SK-N-SH (cell line): ENCODE data around the gene RNF187. TPM values are rescaled to one million over a fixed set of nuclear protein-coding genes. Genes with fewer than 3 reads are reported as not detected.

Experiments
- CTCF ChIA-PET: fragments of 300-600, 350-600 bp; formaldehyde crosslinking; extraction: SDS; loops from one replicate; lab custom pipeline; 2021; lab: Yijun Ruan, JAX
- POLR2A ChIA-PET: fragments of 350-600 bp; sonication (Branson Sonifier 250); formaldehyde crosslinking; extraction: SDS; loops from one replicate; lab custom pipeline; 2020; ENCODE audit warnings: antibody characterized with exemption, inconsistent platforms; lab: Yijun Ruan, JAX
- DNase-seq: peaks from one replicate; pipeline ENCODE4 v3.0.0; 2012
- H2AFZ ChIP-seq: fragments of 200-600 bp; sonication (generic); 2 replicates; pipeline ENCODE4 v1.8.1; 2016; ENCODE audit warnings: antibody characterized with exemption, mild to moderate bottlenecking, low read depth
- H3F3A ChIP-seq: fragments of 200-600 bp; sonication (generic); replicated peaks from 2 replicates; pipeline ENCODE3; 2016; ENCODE audit warnings: antibody characterized with exemption, mild to moderate bottlenecking; ENCODE audit not compliant: insufficient read depth
- H3K27ac ChIP-seq, 2 experiments: fragments of 200-500 bp in 1 of 2; fragments of 200-600 bp in 1 of 2; sonication (Bioruptor generic) in 1 of 2; sonication (generic), shearing (Covaris generic) in 1 of 2; 2 replicates each; pipeline versions ENCODE4 v1.5.1 to v1.6.1; 2014 to 2016; ENCODE audit warnings: low read depth in 2 of 2, inconsistent platforms in 1 of 2, low read length in 1 of 2, mild to moderate bottlenecking in 1 of 2, mixed read lengths in 1 of 2
- H3K27me3 ChIP-seq: fragments of 200-600 bp; sonication (generic), shearing (Covaris generic); 2 replicates; pipeline ENCODE4 v1.6.1; 2016; ENCODE audit warnings: mixed run types; ENCODE audit not compliant: insufficient read depth
- H3K36me3 ChIP-seq, 2 experiments: fragments of 200-500 bp in 1 of 2; fragments of 200-600 bp in 1 of 2; sonication (Bioruptor generic) in 1 of 2; sonication (generic) in 1 of 2; replicated peaks in 1 of 2; 2 replicates each; pipeline versions ENCODE3 to v1.5.1; 2014 to 2016; ENCODE audit warnings: low read length in 1 of 2, mild to moderate bottlenecking in 1 of 2; ENCODE audit not compliant: insufficient read depth in 2 of 2, control insufficient read depth in 1 of 2
- H3K4me1 ChIP-seq, 2 experiments: fragments of 200-500 bp in 1 of 2; fragments of 200-600 bp in 1 of 2; sonication (Bioruptor generic) in 1 of 2; sonication (generic), shearing (Covaris generic) in 1 of 2; 2 replicates each; pipeline versions ENCODE4 v1.5.1 to v1.6.1; 2014 to 2016; ENCODE audit warnings: low read depth in 1 of 2, low read length in 1 of 2, mixed run types in 1 of 2; ENCODE audit not compliant: insufficient read depth in 2 of 2, control insufficient read depth in 1 of 2
- H3K4me2 ChIP-seq: fragments of 200-600 bp; sonication (generic), shearing (Covaris generic); 2 replicates; pipeline ENCODE4 v1.6.1; 2017; ENCODE audit warnings: mixed run types
- H3K4me3 ChIP-seq, 2 experiments: fragments of 200-500 bp in 1 of 2; fragments of 200-600 bp in 1 of 2; sonication (Bioruptor generic) in 1 of 2; sonication (generic), shearing (Covaris generic) in 1 of 2; 2 replicates each; pipeline versions ENCODE4 v1.5.1 to v1.8.1; 2014 to 2016; ENCODE audit warnings: low read depth in 2 of 2, inconsistent platforms in 1 of 2, low read length in 1 of 2, mild to moderate bottlenecking in 1 of 2, mixed read lengths in 1 of 2, moderate library complexity in 1 of 2
- H3K79me2 ChIP-seq: fragments of 200-600 bp; sonication (generic); 2 replicates; pipeline ENCODE4 v1.8.1; 2017; ENCODE audit warnings: mild to moderate bottlenecking; ENCODE audit not compliant: insufficient read depth
- H3K9ac ChIP-seq: fragments of 200-600 bp; sonication (generic); 2 replicates; pipeline ENCODE4 v1.6.1; 2017; ENCODE audit warnings: mixed run types
- H3K9me2 ChIP-seq: fragments of 200-600 bp; sonication (generic); 2 replicates; pipeline ENCODE4 v1.6.1; 2017; ENCODE audit warnings: mixed run types
- H3K9me3 ChIP-seq: fragments of 200-600 bp; sonication (generic); 2 replicates; pipeline ENCODE4 v1.6.1; 2017; ENCODE audit warnings: mixed run types, mild to moderate bottlenecking, moderate library complexity
- H4K20me1 ChIP-seq: fragments of 200-600 bp; sonication (generic); 2 replicates; pipeline ENCODE4 v1.6.1; 2017; ENCODE audit warnings: mild to moderate bottlenecking, mixed run types; ENCODE audit not compliant: insufficient read depth
- FOXM1 ChIP-seq: IDR thresholded peaks from 2 replicates; pipeline ENCODE4 v1.4.0; 2012; ENCODE audit warnings: low read depth, mild to moderate bottlenecking
- NFIC ChIP-seq: IDR thresholded peaks from 2 replicates; pipeline ENCODE4 v1.4.0; 2012; ENCODE audit warnings: borderline replicate concordance
- NRF1 ChIP-seq: IDR thresholded peaks from 2 replicates; pipeline ENCODE4 v1.6.1; 2012; ENCODE audit warnings: low read depth, mild to moderate bottlenecking, low read length
- RAD21 ChIP-seq: IDR thresholded peaks from 2 replicates; pipeline ENCODE4 v1.6.1; 2012; ENCODE audit warnings: mild to moderate bottlenecking, low read length
- USF2 ChIP-seq: fragments of 150-350 bp; IDR thresholded peaks from 2 replicates; pipeline ENCODE4 v1.6.1; 2017; ENCODE audit warnings: antibody characterized with exemption, low read length, low read depth, borderline replicate concordance
- WGBS: methylation state at CpG from one replicate; pipeline ENCODE4 v1.1.6; 2017; ENCODE audit warnings: low lambda C conversion rate; 5-methylcytosine and 5-hydroxymethylcytosine counted together
- polyA plus RNA-seq, 3 experiments: library from polyadenylated mRNA; depleted of rRNA; stranded (reverse); fragments of >200 nt; gene quantifications; 2 replicates each; pipeline ENCODE4 v1.2.3, GENCODE V29; 2012
- small RNA-seq, 7 experiments: library from RNA; depleted of rRNA; stranded (forward); fragments of <200 nt; gene quantifications; one replicate each; pipeline ENCODE3, GENCODE V24; 2012

Gene RNF187
- polyA plus RNA-seq, 1 of the 3 experiments (the other 2 are of a cell fraction) = 71.1 TPM

GRCh38 chr1:228544921-228545591 is 57.9 kb downstream of the RNF187 start:
- 8% methylated on average over 4 of the region's 4 CpGs for WGBS
- Histone ChIP-seq H3K4me3 (no peak overlapping the region), H3K9me3 (no peaks in the 10 kb centered on the region), H3K9ac (no peak overlapping the region), H3K27ac (no peak overlapping the region), H3K9me2 (no peaks in the 10 kb centered on the region), H3K4me2 (no peak overlapping the region), H3K27me3 (no peaks in the 10 kb centered on the region), H3K36me3 (no peaks in the 10 kb centered on the region), H3K4me1 (no peaks in the 10 kb centered on the region), H4K20me1 (no peaks in the 10 kb centered on the region), H3F3A (no peaks in the 10 kb centered on the region)
- no peak for DNase-seq
- POLR2A ChIA-PET = no interaction called here
- no peak for TF ChIP-seq FOXM1
- no peak for TF ChIP-seq USF2
- TF ChIP-seq RAD21 = no peak
- TF ChIP-seq NRF1 = no peak
- no peak for TF ChIP-seq NFIC
- TF ChIP-seq, all 33 proteins: peak for 0
- H3K79me2 ChIP-seq = no peaks in the 10 kb centered on the region
- CTCF ChIA-PET = no interaction called here
- no peak overlapping the region for H2AFZ ChIP-seq

Small RNA genes lying within 50 kb of the gene (small RNA-seq; reads per million reads assigned to genes)
- gene MIR4666A = 0 reads per million in 7 experiments

Other genes starting within 250 kb of the RNF187 start
- gene TRIM11, start 80.5 kb upstream of the RNF187 start, polyA plus RNA-seq (2012; rRNA removed) = 11.1 and 16.1 TPM in 2 replicates
- 1.5 and 1.6 TPM in 2 replicates for gene TRIM17, start 70.5 kb upstream of the RNF187 start, polyA plus RNA-seq (2012; rRNA removed)
- gene RHOU, start 248.1 kb downstream of the RNF187 start, polyA plus RNA-seq (2012; rRNA removed) = 0.36 and 0.44 TPM in 2 replicates